K562 (cell line): ENCODE results near the gene CCDC102B. TPM values are rescaled to one million over a fixed set of nuclear protein-coding genes. Genes with fewer than 3 reads are reported as not detected.
"Not testable (repeated sequence)": the region's sequence is repeated elsewhere in the genome, so short reads cannot be mapped to it uniquely, and the experiment has no call there.

Experiments used
- ATAC-seq: fragments of 200-7000 bp; cut with Tn5 transposase; 3 replicates; pipeline ENCODE4 v1.9.1; 2020; ENCODE audit warnings: moderate library complexity
- BruUV-seq: library from RNA; stranded (reverse); fragments of 400-500 nt; replicated peaks from 2 replicates; lab custom pipeline; 2021; lab: Mats Ljungman, UMichigan
- CTCF ChIA-PET: fragments of 300-600 bp; formaldehyde crosslinking; extraction: SDS; loops from one replicate; lab custom pipeline; 2021; ENCODE audit warnings: low intra/inter-chr PET ratio; lab: Yijun Ruan, JAX
- POLR2A ChIA-PET: fragments of 300-600, 350-650 bp; sonication (Branson Sonifier 250); formaldehyde crosslinking; extraction: SDS; loops from one replicate; lab custom pipeline; 2021; ENCODE audit warnings: antibody characterized with exemption, inconsistent platforms; lab: Yijun Ruan, JAX
- DNase-seq, 4 experiments: peaks; one replicate each; pipeline versions ENCODE4 v3.0.0 to v3.0.0-alpha.2; 2011 to 2018; ENCODE audit warnings: low spot score in 3 of 4, mixed read lengths in 3 of 4; ENCODE audit errors: extremely low read depth in 1 of 4
- FAIRE-seq: peaks from 2 replicates; lab custom pipeline; 2011; peaks lifted over from hg19 to GRCh38; lab: Jason Lieb, UNC
- H2AFZ ChIP-seq: 2 replicates; pipeline ENCODE4 v1.6.0; 2011; ENCODE audit warnings: low read depth, low read length, control low read depth, inconsistent platforms
- H3K27ac ChIP-seq: fragments of 200-600 bp; 3 replicates; pipeline ENCODE4 v1.8.0; 2011; ENCODE audit warnings: low read depth, mild to moderate bottlenecking, control low read depth, inconsistent platforms, low read length, moderate library complexity, mixed read lengths; ENCODE audit errors: extremely low read depth
- H3K27me3 ChIP-seq, 2 experiments: fragments of 300-600 bp in 1 of 2; 2 replicates in 1 of 2; 3 replicates in 1 of 2; pipeline versions ENCODE4 v1.6.0 to v1.8.0; 2011; ENCODE audit warnings: inconsistent platforms in 2 of 2, low read length in 2 of 2, mild to moderate bottlenecking in 1 of 2, mixed read lengths in 1 of 2, moderate library complexity in 1 of 2; ENCODE audit not compliant: control insufficient read depth in 2 of 2, insufficient read depth in 2 of 2
- H3K36me3 ChIP-seq: fragments of 300-600 bp; 3 replicates; pipeline ENCODE4 v1.8.0; 2011; ENCODE audit warnings: mild to moderate bottlenecking, low read length, inconsistent platforms; ENCODE audit not compliant: control insufficient read depth, insufficient read depth
- H3K4me1 ChIP-seq, 2 experiments: fragments of 200-600 bp in 1 of 2; replicated peaks in 1 of 2; 2 replicates in 1 of 2; 3 replicates in 1 of 2; pipeline versions ENCODE4 v1.5.1 to v1.8.0; 2011; ENCODE audit warnings: inconsistent platforms in 2 of 2, low read length in 2 of 2, mild to moderate bottlenecking in 1 of 2, mixed read lengths in 1 of 2, moderate library complexity in 1 of 2; ENCODE audit not compliant: control insufficient read depth in 2 of 2, insufficient read depth in 2 of 2
- H3K4me2 ChIP-seq: 2 replicates; pipeline ENCODE4 v1.6.1; 2011; ENCODE audit warnings: low read length, control low read depth, inconsistent platforms, mixed read lengths; ENCODE audit not compliant: insufficient read depth
- H3K4me3 ChIP-seq: fragments of 200-600 bp; sonication (generic), shearing (Covaris generic); 2 replicates; pipeline ENCODE4 v1.5.1; 2016; ENCODE audit warnings: control low read depth, inconsistent platforms
- H3K79me2 ChIP-seq: fragments of 200-600 bp; 3 replicates; pipeline ENCODE4 v1.8.0; 2011; ENCODE audit warnings: low read length, inconsistent platforms; ENCODE audit not compliant: control insufficient read depth, insufficient read depth
- H3K9ac ChIP-seq, 2 experiments: 2 replicates each; pipeline versions ENCODE4 v1.6.0 to v1.6.1; 2011; ENCODE audit warnings: low read depth in 2 of 2, low read length in 2 of 2, control low read depth in 1 of 2, inconsistent platforms in 1 of 2, mild to moderate bottlenecking in 1 of 2, mixed read lengths in 1 of 2; ENCODE audit not compliant: insufficient read depth in 1 of 2
- H3K9me1 ChIP-seq: one replicate; pipeline ENCODE4 v1.6.0; 2011; ENCODE audit warnings: inconsistent platforms, mild to moderate bottlenecking, low read length, moderate library complexity; ENCODE audit not compliant: control insufficient read depth, insufficient read depth
- H3K9me3 ChIP-seq: replicated peaks from 2 replicates; pipeline ENCODE4 v1.5.1; 2011; ENCODE audit warnings: low read depth, low read length, inconsistent platforms; ENCODE audit not compliant: control insufficient read depth, insufficient read depth
- H4K20me1 ChIP-seq: replicated peaks from 2 replicates; pipeline ENCODE4 v1.6.1; 2011; ENCODE audit warnings: low read length, inconsistent platforms, mixed read lengths; ENCODE audit not compliant: control insufficient read depth, insufficient read depth
- BRD9 ChIP-seq: fragments of 450-650 bp; IDR thresholded peaks from 2 replicates; pipeline ENCODE4 v1.6.1; 2018; ENCODE audit warnings: low read depth; ENCODE audit not compliant: partially characterized antibody
- E2F5 ChIP-seq: sonication (generic); formaldehyde crosslinking; IDR thresholded peaks from 2 replicates; pipeline ENCODE4 v1.8.0; 2022; ENCODE audit warnings: mild to moderate bottlenecking, missing genetic modification reagents
- E2F8 ChIP-seq: fragments of 450-650 bp; IDR thresholded peaks from 2 replicates; pipeline ENCODE4 v1.7.1; 2018; ENCODE audit warnings: mild to moderate bottlenecking, low read depth; ENCODE audit not compliant: partially characterized antibody
- FOXJ2 ChIP-seq: fragments of 200-800 bp; sonication (Bioruptor generic); IDR thresholded peaks from 2 replicates; pipeline ENCODE4 v1.6.1; 2016; ENCODE audit warnings: missing genetic modification characterization, missing compliant biosample characterization
- NR2C1 ChIP-seq, 2 experiments: fragments of 450-650 bp; IDR thresholded peaks; 2 replicates each; pipeline ENCODE4 v1.6.1; 2017; ENCODE audit warnings: mild to moderate bottlenecking in 2 of 2, antibody characterized with exemption in 1 of 2, inconsistent platforms in 1 of 2, missing compliant biosample characterization in 1 of 2, missing genetic modification characterization in 1 of 2
- PHF20 ChIP-seq: fragments of 450-650 bp; IDR thresholded peaks from 2 replicates; pipeline ENCODE4 v1.6.1; 2018; ENCODE audit not compliant: partially characterized antibody
- SOX6 ChIP-seq: fragments of 450-650 bp; IDR thresholded peaks from 2 replicates; pipeline ENCODE4 v1.6.1; 2014; ENCODE audit warnings: mild to moderate bottlenecking
- SUPT5H ChIP-seq: fragments of 450-650 bp; IDR thresholded peaks from 2 replicates; pipeline ENCODE4 v1.6.1; 2016
- TGIF2 ChIP-seq: sonication (generic); formaldehyde crosslinking; IDR thresholded peaks from 2 replicates; pipeline ENCODE4 v1.8.1; 2022; ENCODE audit warnings: mild to moderate bottlenecking, missing genetic modification reagents, moderate library complexity
- WGBS: fragments of 100-300 bp; shearing (Covaris generic); methylation state at CpG from one replicate; pipeline ENCODE4 v1.1.6; 2016; ENCODE audit warnings: low coverage, mixed read lengths; ENCODE audit not compliant: insufficient coverage; ENCODE audit errors: missing lambda C conversion rate; 5-methylcytosine and 5-hydroxymethylcytosine counted together
- in situ Hi-C: fragments of 300-500 bp; cut with MboI; formaldehyde crosslinking; loops from 4 replicates; pipeline ENCODE4 v1.15.0; 2018; ENCODE audit warnings: inconsistent platforms, mixed read lengths
- intact Hi-C: fragments of 100-400 bp; cut with micrococcal nuclease; formaldehyde crosslinking; loops from 2 replicates; pipeline ENCODE4 v1.14.2; 2022
- polyA plus RNA-seq, 8 experiments: library from polyadenylated mRNA; depleted of rRNA in 4 of 8; stranded (reverse) in 5 of 8; unstranded in 3 of 8; fragments of >200 nt; fragmentation: Nextera tagmentation in 2 of 8; fragmentation: Illumina TruSeq in 1 of 8; extraction: Ambion mirVana in 2 of 8; extraction: Trizol in 1 of 8; gene quantifications; 2 replicates each; pipeline versions ENCODE4 v1.2.1 to v1.2.3, GENCODE V29; 2011 to 2014; ENCODE audit warnings: inconsistent platforms in 1 of 8, missing spikeins in 1 of 8
- total RNA-seq, 7 experiments: library from RNA; depleted of rRNA in 6 of 7; stranded (reverse); fragments of >200 nt in 6 of 7; fragmentation: Illumina TruSeq in 2 of 7; extraction: Trizol in 2 of 7; gene quantifications; 2 replicates each; pipeline versions ENCODE4 v1.2.1 to v1.2.3, GENCODE V29; 2011 to 2021; ENCODE audit warnings: low replicate concordance in 1 of 7

CCDC102B gene
- total and polyA plus RNA-seq, 9 of the 15 experiments (the other 6 are each of a cell fraction or from before 2014, with no cell fraction given), result 0.18 to 1.5 (median 0.73) TPM

GRCh38 chr18:69002233-69002632 lies 204.4 kb downstream of the CCDC102B start (continued):
- TF ChIP-seq E2F8 (no peak), PHF20 (no peak), TGIF2 (CRISPR knock-in tag) (no peak), BRD9 (no peak), E2F5 (CRISPR knock-in tag) (no peak), NR2C1 (IDR thresholded peaks at IDR 0.05) (no peak), NR2C1 (tag; IDR thresholded peaks at IDR 0.05) (no peak), SOX6 (no peak), SUPT5H (no peak), FOXJ2 (tag) (no peak)

- POLR2A ChIA-PET, in situ Hi-C loops, DNase-seq: not testable (repeated sequence)
Observed at GRCh38 chr18:69006212-69006611, 208.3 kb downstream of the CCDC102B start.

More at GRCh38 chr18:69006212-69006611, 208.3 kb downstream of the CCDC102B start:
- H4K20me1 ChIP-seq, BruUV-seq, H3K4me1 ChIP-seq, CTCF ChIA-PET, H3K27ac ChIP-seq, H2AFZ ChIP-seq, H3K79me2 ChIP-seq, ATAC-seq, H3K27me3 ChIP-seq, H3K36me3 ChIP-seq, H3K9ac ChIP-seq, H3K4me3 ChIP-seq, FAIRE-seq, H3K9me1 ChIP-seq, H3K4me2 ChIP-seq, intact Hi-C loops, H3K9me3 ChIP-seq: not testable (repeated sequence)
- WGBS, result 4% methylated on average over 2 of the region's 4 CpGs
